Skeletal muscle tissue (tissue), 4 donors: ENCODE measurements around the gene ADAD2. TPM values are rescaled to one million over a fixed set of nuclear protein-coding genes. Genes with fewer than 3 reads are reported as not detected.

Experiments used
- H3K27ac ChIP-seq: one replicate; pipeline ENCODE4 v1.7.0; 2013; ENCODE audit warnings: mild to moderate bottlenecking, low read depth, low read length, inconsistent platforms
- H3K27me3 ChIP-seq, 3 donors: one replicate each; pipeline ENCODE4 v1.7.0; 2013; ENCODE audit warnings: low read length in 3 of 3; ENCODE audit not compliant: control insufficient read depth in 3 of 3, insufficient read depth in 3 of 3
- H3K36me3 ChIP-seq, 3 donors: one replicate each; pipeline ENCODE4 v1.7.0; 2013; ENCODE audit warnings: low read length in 3 of 3; ENCODE audit not compliant: control insufficient read depth in 3 of 3, insufficient read depth in 3 of 3
- H3K4me1 ChIP-seq, 3 donors: one replicate each; pipeline ENCODE4 v1.7.0; 2013; ENCODE audit warnings: low read length in 3 of 3, mild to moderate bottlenecking in 3 of 3; ENCODE audit not compliant: control insufficient read depth in 3 of 3, insufficient read depth in 3 of 3
- H3K4me3 ChIP-seq, 3 donors: one replicate each; pipeline ENCODE4 v1.7.0; 2013; ENCODE audit warnings: low read length in 3 of 3
- H3K9ac ChIP-seq, 3 donors: one replicate each; pipeline ENCODE4 v1.7.0; 2013; ENCODE audit warnings: low read length in 3 of 3, mild to moderate bottlenecking in 3 of 3, moderate library complexity in 2 of 3, low read depth in 1 of 3
- H3K9me3 ChIP-seq, 3 donors: one replicate each; pipeline ENCODE4 v1.7.0; 2013; ENCODE audit warnings: low read length in 3 of 3; ENCODE audit not compliant: control insufficient read depth in 3 of 3
- total RNA-seq: library from RNA; depleted of rRNA; stranded (reverse); fragments of >200 nt; gene quantifications from one replicate; pipeline ENCODE4 v1.2.3, GENCODE V29; 2014
- donor health status: Osteomylitis.

Gene ADAD2
- total RNA-seq, 1 donor from 2014 or later, result not detected

DNA sequence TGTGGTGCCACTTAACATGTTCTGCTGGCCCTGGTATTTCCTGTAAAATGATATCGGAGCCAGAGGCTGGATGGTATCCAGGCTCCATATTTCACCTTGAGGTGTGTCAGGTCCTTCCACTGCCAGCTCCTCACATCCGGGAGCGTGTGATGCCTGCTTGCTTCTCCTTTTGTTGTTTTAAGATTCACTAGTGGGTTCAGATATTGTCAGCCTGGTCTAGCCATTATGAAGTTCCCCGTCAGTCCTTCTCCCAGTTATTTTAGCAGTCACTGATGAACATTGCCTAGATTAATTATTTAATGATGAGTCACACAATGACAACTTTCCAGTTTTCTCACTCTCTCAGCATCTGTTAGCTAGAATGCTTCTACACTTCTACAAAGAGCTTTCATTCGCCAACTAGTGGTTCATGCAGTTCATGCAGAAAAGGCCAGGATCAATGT is 34.6 kb upstream of the ADAD2 start:
- Histone ChIP-seq H3K36me3 (no peaks in the 10 kb centered on the region), H3K4me1 (no peaks in the 10 kb centered on the region), H3K9me3 (no peaks in the 10 kb centered on the region), H3K4me3 (no peak overlapping the region), H3K27me3 (peaks cover 6 to 28% (median 12%) of the 10 kb centered on the region in 3 donors), H3K9ac (no peak overlapping the region), H3K27ac (no peak overlapping the region)

DNA sequence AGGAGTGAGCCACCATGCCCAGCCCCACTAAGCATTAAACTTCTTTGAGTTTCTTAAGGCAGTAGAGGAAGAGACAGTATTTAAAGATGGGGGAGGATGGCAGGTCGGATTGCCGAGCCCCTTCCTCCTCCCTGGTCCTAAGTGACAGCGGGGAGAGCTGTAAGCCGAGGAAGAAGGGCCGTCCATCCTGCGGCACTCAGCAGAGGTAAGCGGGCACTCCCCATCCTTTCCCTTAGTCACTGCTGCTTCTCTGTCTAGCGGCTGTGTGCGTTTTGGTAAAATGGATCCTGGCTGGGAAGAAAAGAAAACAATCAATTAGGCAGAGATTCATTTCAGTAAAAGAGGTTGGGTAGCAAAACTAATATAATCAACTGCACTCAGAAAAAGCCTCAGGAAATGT is 31.9 kb upstream of the ADAD2 start:
- no peak overlapping the region for H3K9ac ChIP-seq
- no peak overlapping the region for H3K4me3 ChIP-seq
- no peaks in the 10 kb centered on the region for H3K36me3 ChIP-seq
- H3K27ac ChIP-seq, result no peak overlapping the region
- H3K27me3 ChIP-seq, result peaks cover 6 to 28% (median 15%) of the 10 kb centered on the region in 3 donors
- H3K4me1 ChIP-seq, result no peaks in the 10 kb centered on the region
- H3K9me3 ChIP-seq, result no peaks in the 10 kb centered on the region

DNA sequence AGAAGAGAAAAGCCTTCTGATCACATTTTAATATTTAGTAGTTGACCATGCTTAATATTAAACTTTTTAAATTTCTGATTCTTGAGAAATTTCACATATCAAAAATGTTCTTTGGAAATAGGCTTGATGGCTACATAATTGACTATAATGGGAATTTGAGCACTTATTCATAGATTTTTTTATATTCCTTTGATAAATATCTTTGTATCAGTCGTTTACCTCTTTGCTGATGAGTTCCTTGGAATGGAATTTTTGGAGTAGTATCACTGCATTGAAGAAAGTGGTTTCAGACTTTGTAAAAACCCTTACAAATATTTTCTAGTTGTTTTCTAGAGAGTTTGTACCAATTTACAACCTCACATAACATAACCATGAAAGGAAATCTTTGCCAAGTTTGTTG is 31.2 kb upstream of the ADAD2 start:
- Histone ChIP-seq H3K9ac (no peak overlapping the region), H3K36me3 (no peaks in the 10 kb centered on the region), H3K27ac (no peak overlapping the region), H3K4me3 (no peak overlapping the region), H3K4me1 (no peaks in the 10 kb centered on the region), H3K27me3 (peaks cover 6 to 28% (median 15%) of the 10 kb centered on the region in 3 donors), H3K9me3 (no peaks in the 10 kb centered on the region)

DNA sequence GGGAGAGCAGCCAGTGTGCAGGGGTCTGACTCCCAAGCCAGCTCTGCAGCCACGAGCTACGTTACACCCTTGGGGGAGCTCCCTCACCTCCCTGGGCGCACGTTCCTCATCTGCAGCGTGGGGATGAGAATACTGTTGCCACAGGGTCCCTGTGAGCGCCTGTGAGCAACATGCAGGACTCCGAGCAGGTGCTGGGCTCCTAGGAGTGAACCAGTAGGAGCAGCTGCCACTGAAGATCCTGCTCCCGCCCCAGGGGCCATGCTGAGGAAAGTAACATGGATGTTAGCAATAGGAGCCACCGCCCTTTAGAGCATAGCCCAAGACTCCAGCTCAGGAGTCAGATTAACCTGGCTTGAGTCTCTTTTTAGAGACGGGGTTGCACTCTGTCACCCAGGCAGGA is 29.9 kb upstream of the ADAD2 start:
- no peak overlapping the region for H3K4me3 ChIP-seq
- no peaks in the 10 kb centered on the region for H3K4me1 ChIP-seq
- no peaks in the 10 kb centered on the region for H3K36me3 ChIP-seq
- no peak overlapping the region for H3K27ac ChIP-seq
- H3K27me3 ChIP-seq, result peaks cover 6 to 28% (median 15%) of the 10 kb centered on the region in 3 donors
- H3K9me3 ChIP-seq, result no peaks in the 10 kb centered on the region
- no peak overlapping the region for H3K9ac ChIP-seq

DNA sequence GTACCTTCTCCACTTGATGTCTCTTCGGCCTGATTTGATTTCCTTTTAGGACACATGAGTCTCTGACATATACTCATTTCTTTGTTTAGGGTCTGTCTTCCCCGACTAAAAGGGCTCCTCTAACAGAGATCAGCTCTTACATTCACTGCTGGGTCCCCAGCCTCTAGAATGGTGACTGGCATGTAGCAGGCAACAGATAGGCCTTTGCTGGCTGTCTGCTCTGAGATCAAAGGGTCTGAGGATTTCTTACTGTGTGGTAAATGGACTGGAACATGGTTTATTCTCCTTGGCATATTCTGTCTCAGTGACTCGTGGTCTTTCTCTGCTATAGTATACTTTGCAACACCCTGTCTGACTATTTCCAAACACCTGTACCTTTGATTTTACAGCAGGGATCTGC is 29.2 kb upstream of the ADAD2 start:
- Histone ChIP-seq H3K27me3 (peaks cover 6 to 33% (median 15%) of the 10 kb centered on the region in 3 donors), H3K9ac (no peak overlapping the region), H3K36me3 (no peaks in the 10 kb centered on the region), H3K9me3 (no peaks in the 10 kb centered on the region), H3K27ac (no peak overlapping the region), H3K4me3 (no peak overlapping the region), H3K4me1 (no peaks in the 10 kb centered on the region)

DNA sequence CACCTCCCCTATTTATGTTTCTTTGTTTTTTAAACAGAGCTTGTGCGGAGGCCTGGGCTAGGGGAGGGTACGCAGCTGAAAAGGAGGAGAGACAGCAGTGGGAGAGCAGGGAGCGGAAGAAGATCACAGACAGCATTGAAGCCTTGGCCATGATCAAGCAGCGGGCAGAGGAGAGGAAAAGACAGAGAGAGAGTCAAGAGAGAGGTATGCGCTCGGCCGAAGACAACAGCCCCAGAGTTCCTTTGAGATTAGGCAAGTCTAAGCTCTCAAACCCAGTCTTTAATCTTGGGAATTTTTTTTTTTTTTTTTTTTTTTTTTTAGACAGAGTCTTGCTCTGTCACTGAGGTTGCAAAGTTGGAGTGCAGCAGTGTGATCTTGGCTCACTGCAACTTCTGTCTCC is 25.2 kb upstream of the ADAD2 start:
- Histone ChIP-seq H3K9ac (no peak overlapping the region), H3K4me3 (no peak overlapping the region), H3K4me1 (no peaks in the 10 kb centered on the region), H3K36me3 (no peaks in the 10 kb centered on the region), H3K27ac (no peak overlapping the region), H3K9me3 (no peaks in the 10 kb centered on the region), H3K27me3 (peaks cover 0 to 12% (median 7%) of the 10 kb centered on the region in 3 donors)

DNA sequence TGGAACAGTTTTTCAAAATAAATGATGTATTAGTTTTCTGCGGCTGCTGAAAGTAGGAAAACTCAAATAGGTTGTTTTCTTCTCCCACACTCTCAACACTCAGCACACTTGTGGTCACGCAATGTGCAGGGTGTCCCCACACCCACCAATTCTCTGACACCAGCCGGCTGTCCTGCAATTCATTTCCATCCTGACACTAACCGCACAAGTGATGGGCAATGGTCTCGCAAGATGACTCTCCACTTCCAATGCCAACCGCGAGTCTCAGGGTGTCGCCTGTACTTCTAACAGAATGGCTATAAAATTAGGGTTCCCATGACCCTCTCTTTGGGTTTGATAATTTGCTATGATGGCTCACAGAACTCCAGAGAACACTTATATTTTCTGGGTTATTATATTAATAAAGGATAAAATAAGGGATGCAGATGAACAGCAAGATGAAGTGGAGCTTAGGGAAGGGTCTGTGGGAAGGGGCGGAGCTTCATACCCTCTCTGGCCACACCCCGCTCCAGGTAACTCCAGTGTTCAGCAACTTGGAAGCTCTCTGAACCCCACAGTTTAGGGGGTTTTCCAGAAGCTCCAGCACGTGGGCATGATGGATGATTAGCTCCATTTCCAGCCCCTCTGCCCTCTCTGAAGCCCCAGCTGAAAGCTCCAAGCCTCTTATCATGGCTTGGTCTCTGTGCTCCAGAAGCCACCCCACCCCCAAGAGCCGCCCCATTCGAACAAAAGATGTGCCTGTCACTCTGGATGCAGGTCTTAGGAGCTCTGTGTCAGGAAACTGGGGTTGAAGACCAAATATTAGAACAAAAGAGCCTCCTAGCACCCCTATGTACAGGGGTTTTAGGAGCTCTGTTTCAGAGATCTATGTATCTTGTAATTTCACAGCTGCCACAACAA is 23.9 kb upstream of the ADAD2 start:
- Histone ChIP-seq H3K36me3 (no peaks in the 10 kb centered on the region), H3K4me1 (no peaks in the 10 kb centered on the region), H3K27ac (no peak overlapping the region), H3K9ac (no peak overlapping the region), H3K9me3 (no peaks in the 10 kb centered on the region), H3K27me3 (peaks cover 0 to 5% (median 0%) of the 10 kb centered on the region in 3 donors), H3K4me3 (no peak overlapping the region)

DNA sequence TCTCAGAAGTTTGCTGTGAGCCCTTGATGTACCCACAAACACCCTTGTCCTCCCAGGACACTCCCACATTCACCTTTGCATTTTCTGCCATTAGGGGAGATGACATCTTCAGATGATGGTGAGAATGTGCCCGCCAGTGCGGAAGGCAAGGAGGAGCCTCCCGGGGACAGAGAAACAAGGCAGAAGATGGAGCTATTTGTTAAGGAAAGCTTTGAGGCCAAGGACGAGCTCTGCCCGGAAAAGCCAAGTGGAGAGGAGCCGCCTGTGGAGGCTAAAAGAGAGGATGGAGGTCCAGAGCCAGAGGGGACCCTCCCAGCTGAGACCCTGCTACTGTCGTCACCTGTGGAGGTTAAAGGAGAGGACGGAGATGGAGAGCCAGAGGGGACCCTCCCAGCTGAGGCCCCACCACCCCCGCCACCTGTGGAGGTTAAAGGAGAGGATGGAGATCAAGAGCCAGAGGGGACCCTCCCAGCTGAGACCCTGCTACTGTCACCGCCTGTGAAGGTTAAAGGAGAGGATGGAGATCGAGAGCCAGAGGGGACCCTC is 21.1 kb upstream of the ADAD2 start:
- Histone ChIP-seq H3K27ac (no peak overlapping the region), H3K4me3 (no peak overlapping the region)

DNA sequence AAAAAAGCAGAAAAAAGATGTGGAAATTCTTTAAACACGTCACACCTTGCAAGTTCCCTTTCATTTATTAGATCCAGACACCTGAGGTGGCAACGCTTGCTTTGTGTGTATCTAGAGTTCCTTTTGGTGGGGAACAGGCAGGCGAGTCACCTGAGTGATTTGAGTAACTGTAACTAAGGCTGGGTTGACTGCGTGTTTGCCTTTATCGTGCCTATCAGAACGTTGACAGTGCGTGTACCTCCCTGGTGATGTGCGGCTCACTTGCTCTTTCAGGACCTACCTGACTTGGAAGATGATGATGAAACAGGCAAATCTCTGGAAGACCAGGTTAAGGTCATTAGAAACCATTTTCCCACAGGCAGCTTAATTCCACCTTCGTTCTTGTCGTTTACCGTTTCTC is 16.6 kb upstream of the ADAD2 start:
- Histone ChIP-seq H3K27ac (no peak overlapping the region), H3K9me3 (no peaks in the 10 kb centered on the region), H3K4me3 (no peak overlapping the region), H3K9ac (no peak overlapping the region), H3K4me1 (peaks cover 11 to 28% (median 23%) of the 10 kb centered on the region in 3 donors), H3K36me3 (peaks cover 8 to 12% (median 9%) of the 10 kb centered on the region in 3 donors), H3K27me3 (peaks cover 0 to 5% (median 0%) of the 10 kb centered on the region in 3 donors)

More for the DNA sequence above, 21.1 kb upstream of the ADAD2 start:
- Histone ChIP-seq H3K36me3 (no peaks in the 10 kb centered on the region), H3K4me1 (no peaks in the 10 kb centered on the region), H3K9ac (no peak overlapping the region), H3K27me3 (peaks cover 0 to 5% (median 5%) of the 10 kb centered on the region in 3 donors), H3K9me3 (no peaks in the 10 kb centered on the region)
